Spleen (tissue), 7 donors: ENCODE measurements around the gene LRTM2.

Experiments
- CTCF ChIP-seq, 11 experiments: fragments of 200-600 bp in 7 of 11; fragments of 450-650 bp in 4 of 11; sonication (generic) in 4 of 11; IDR thresholded peaks in 8 of 11; conservative IDR thresholded peaks in 3 of 11; 1 replicate in 7 of 11; 2 replicates in 4 of 11; pipeline versions ENCODE4 v1.4.0 to v1.8.0; 2016 to 2021; ENCODE audit warnings: antibody characterized with exemption in 11 of 11, inconsistent platforms in 4 of 11, mild to moderate bottlenecking in 1 of 11
- POLR2A ChIP-seq, 3 donors: fragments of 450-650 bp; IDR thresholded peaks; one replicate each; pipeline ENCODE4 v1.5.1; 2017; ENCODE audit warnings: antibody characterized with exemption in 3 of 3, mild to moderate bottlenecking in 1 of 3
- donor health status: DM: no; HTN: no; CAD: no; lungs with moderate emphysema.
- donor health status: DM: no; HTN: no; CAD: no.
- donor health status: DM: no; HTN: no; CAD: no.

DNA sequence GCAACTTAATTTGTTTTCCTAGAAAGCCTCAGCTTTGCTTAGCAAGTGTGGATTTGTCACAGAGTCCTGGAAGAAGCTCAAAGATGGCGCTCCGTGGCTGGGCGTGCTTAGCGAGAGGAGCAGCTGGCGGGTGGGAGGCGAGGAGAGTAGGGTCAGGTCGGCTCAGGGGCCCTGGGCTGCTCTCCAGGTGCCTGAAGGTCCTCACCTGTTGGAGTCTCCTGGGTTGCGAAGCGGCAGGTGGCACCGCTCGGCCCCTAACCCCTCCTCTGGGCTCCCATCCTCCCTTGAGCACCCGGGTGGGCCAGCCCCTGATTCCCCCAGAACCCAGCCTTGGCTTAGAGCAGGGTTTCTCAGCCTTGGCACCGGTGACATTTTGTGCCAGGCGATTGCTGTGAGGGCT, 25.1 kb downstream of the LRTM2 start:
- TF ChIP-seq CTCF (IDR thresholded peaks at IDR 0.05 in 8 of 11, conservative IDR thresholded peaks at IDR 0.05 in 3 of 11) (no peak), POLR2A (IDR thresholded peaks at IDR 0.05) (no peak)
